NCI-H2171 treated with DMSO at 0.1 percent for 48 hours (cell line): ENCODE results near the gene NUDT8.
A peak's percentile ranks its signal among the peaks of the same experiment; 100 is the strongest.
"Not testable (repeated sequence)": the region's sequence is repeated elsewhere in the genome, so short reads cannot be mapped to it uniquely, and the experiment has no call there.

ENCODE experiments used
- DNase-seq: peaks from one replicate; lab custom pipeline; 2025; lab: John Stamatoyannopoulos, UW

The NUDT8 gene

GRCh38 chr11:67588899-67589415 lies 40.8 kb downstream of the NUDT8 start:
- not testable (repeated sequence) for DNase-seq

GRCh38 chr11:67588136-67588503 lies 41.6 kb downstream of the NUDT8 start:
- no peak for DNase-seq

- DNase-seq = no peak
Observed at GRCh38 chr11:67586568-67587250, 43.0 kb downstream of the NUDT8 start.

- DNase-seq = no peak
Observed at GRCh38 chr11:67585911-67586310, 43.8 kb downstream of the NUDT8 start.

GRCh38 chr11:67584881-67585873 lies 44.6 kb downstream of the NUDT8 start:
- no peak for DNase-seq

- no peak for DNase-seq
Observed at GRCh38 chr11:67584205-67584880, 45.4 kb downstream of the NUDT8 start.

- DNase-seq = peak; percentile 48
Observed at GRCh38 chr11:67583247-67584204, 46.2 kb downstream of the NUDT8 start, which contains the start of gene GSTP1. TSS of gene GSTP1 (plus strand) at chr11:67583812. CDS start at chr11:67583844, 32 bp downstream.

GRCh38 chr11:67582011-67582410 lies 47.7 kb downstream of the NUDT8 start:
- no peak for DNase-seq

GRCh38 chr11:67581469-67581868 lies 48.3 kb downstream of the NUDT8 start:
- no peak for DNase-seq

GRCh38 chr11:67577951-67578350 lies 51.8 kb downstream of the NUDT8 start:
- no peak for DNase-seq
